HepG2 (cell line): Measurements from ENCODE around the gene FEM1B. TPM values are rescaled to one million over a fixed set of nuclear protein-coding genes. Genes with fewer than 3 reads are reported as not detected.

ENCODE experiments used
- ATAD3A ChIP-seq: sonication (generic); formaldehyde crosslinking; IDR thresholded peaks from 2 replicates; pipeline ENCODE4 v1.4.0; 2020; ENCODE audit warnings: missing genetic modification reagents
- ATF2 ChIP-seq: sonication (generic); formaldehyde crosslinking; IDR thresholded peaks from 2 replicates; pipeline ENCODE4 v1.4.0; 2020; ENCODE audit warnings: missing genetic modification reagents
- ATF6 ChIP-seq: sonication (generic); formaldehyde crosslinking; conservative IDR thresholded peaks from 2 replicates; pipeline ENCODE4 v1.4.0; 2020; ENCODE audit warnings: missing genetic modification reagents
- BRCA1 ChIP-seq: sonication (generic); formaldehyde crosslinking; IDR thresholded peaks from 2 replicates; pipeline ENCODE4 v1.4.0; 2020; ENCODE audit warnings: missing genetic modification reagents
- CHD4 ChIP-seq: fragments of 200-600 bp; sonication (generic); IDR thresholded peaks from 2 replicates; pipeline ENCODE4 v1.7.0; 2017; ENCODE audit warnings: mild to moderate bottlenecking, low read length, borderline replicate concordance
- EED ChIP-seq: sonication (generic); formaldehyde crosslinking; IDR thresholded peaks from 2 replicates; pipeline ENCODE4 v1.5.0; 2020; ENCODE audit warnings: mild to moderate bottlenecking, missing genetic modification reagents
- HDAC1 ChIP-seq: sonication (generic); formaldehyde crosslinking; IDR thresholded peaks from 2 replicates; pipeline ENCODE4 v1.5.1; 2020; ENCODE audit warnings: mild to moderate bottlenecking, missing genetic modification reagents
- HMG20A ChIP-seq: IDR thresholded peaks from 2 replicates; pipeline ENCODE4 v1.6.1; 2016; ENCODE audit warnings: borderline replicate concordance
- HNF1B ChIP-seq: sonication (generic); formaldehyde crosslinking; IDR thresholded peaks from 2 replicates; pipeline ENCODE4 v1.5.1; 2020; ENCODE audit warnings: mild to moderate bottlenecking, moderate library complexity, missing genetic modification reagents
- HNF4A ChIP-seq: sonication (generic); formaldehyde crosslinking; IDR thresholded peaks from 2 replicates; pipeline ENCODE4 v1.4.0; 2020; ENCODE audit warnings: missing genetic modification reagents
- IRF2 ChIP-seq: IDR thresholded peaks from 2 replicates; pipeline ENCODE4 v1.6.1; 2018; ENCODE audit warnings: missing genetic modification reagents, missing compliant biosample characterization
- NCOA5 ChIP-seq: sonication (generic); formaldehyde crosslinking; IDR thresholded peaks from 2 replicates; pipeline ENCODE4 v1.4.0; 2020; ENCODE audit warnings: missing genetic modification reagents
- NFYB ChIP-seq: sonication (generic); formaldehyde crosslinking; IDR thresholded peaks from 2 replicates; pipeline ENCODE4 v1.4.0; 2020; ENCODE audit warnings: missing genetic modification reagents
- RORA ChIP-seq: sonication (generic); formaldehyde crosslinking; IDR thresholded peaks from 2 replicates; pipeline ENCODE4 v1.5.0; 2020; ENCODE audit warnings: mild to moderate bottlenecking, missing genetic modification reagents, moderate library complexity
- SKI ChIP-seq: fragments of 450-650 bp; IDR thresholded peaks from one replicate; pipeline ENCODE4 v1.6.1; 2018; ENCODE audit warnings: mild to moderate bottlenecking; ENCODE audit not compliant: partially characterized antibody
- TCF7 ChIP-seq: sonication (generic); IDR thresholded peaks from 2 replicates; pipeline ENCODE4 v1.6.1; 2016; ENCODE audit warnings: antibody characterized with exemption, low read depth
- TGIF2 ChIP-seq: IDR thresholded peaks from 2 replicates; pipeline ENCODE4 v1.6.1; 2016; ENCODE audit warnings: control low read depth, missing compliant biosample characterization
- THAP8 ChIP-seq: sonication (generic); formaldehyde crosslinking; IDR thresholded peaks from 2 replicates; pipeline ENCODE4 v1.5.1; 2020; ENCODE audit warnings: missing genetic modification reagents, mild to moderate bottlenecking, borderline replicate concordance
- ZNF138 ChIP-seq: sonication (generic); formaldehyde crosslinking; IDR thresholded peaks from 2 replicates; pipeline ENCODE4 v1.5.0; 2020; ENCODE audit warnings: mild to moderate bottlenecking, low read depth, missing genetic modification reagents
- ZNF232 ChIP-seq: sonication (generic); formaldehyde crosslinking; IDR thresholded peaks from 2 replicates; pipeline ENCODE4 v1.4.0; 2020; ENCODE audit warnings: missing genetic modification reagents, borderline replicate concordance
- ZNF296 ChIP-seq: sonication (generic); formaldehyde crosslinking; conservative IDR thresholded peaks from 2 replicates; pipeline ENCODE4 v1.5.0; 2020; ENCODE audit warnings: mild to moderate bottlenecking, missing genetic modification reagents
- ZNF44 ChIP-seq: sonication (generic); formaldehyde crosslinking; IDR thresholded peaks from 2 replicates; pipeline ENCODE4 v1.5.1; 2020; ENCODE audit warnings: mild to moderate bottlenecking, missing genetic modification reagents
- ZNF446 ChIP-seq: sonication (generic); formaldehyde crosslinking; IDR thresholded peaks from 2 replicates; pipeline ENCODE4 v1.5.0; 2020; ENCODE audit warnings: mild to moderate bottlenecking, missing genetic modification reagents
- ZNF557 ChIP-seq: sonication (generic); formaldehyde crosslinking; IDR thresholded peaks from 2 replicates; pipeline ENCODE4 v1.4.0; 2020; ENCODE audit warnings: missing genetic modification reagents
- ZNF703 ChIP-seq: sonication (generic); formaldehyde crosslinking; IDR thresholded peaks from 2 replicates; pipeline ENCODE4 v1.5.1; 2020; ENCODE audit warnings: missing genetic modification reagents, mild to moderate bottlenecking, moderate library complexity, borderline replicate concordance
- ZNF792 ChIP-seq: IDR thresholded peaks from 2 replicates; pipeline ENCODE4 v1.6.1; 2016
- ZNF883 ChIP-seq: sonication (generic); formaldehyde crosslinking; IDR thresholded peaks from 2 replicates; pipeline ENCODE4 v1.5.1; 2020; ENCODE audit warnings: mild to moderate bottlenecking, missing genetic modification reagents; ENCODE audit errors: not compliant biosample characterization
- polyA plus RNA-seq, 8 experiments: library from polyadenylated mRNA; depleted of rRNA in 3 of 8; stranded (reverse) in 7 of 8; unstranded in 1 of 8; fragments of >200 nt; fragmentation: Illumina TruSeq in 4 of 8; extraction: Trizol in 4 of 8; gene quantifications; 2 replicates each; pipeline versions ENCODE4 v1.2.1 to v1.2.3, GENCODE V29; 2011 to 2016; ENCODE audit warnings: low read depth in 4 of 8, missing spikeins in 1 of 8, mixed read lengths in 1 of 8; ENCODE audit not compliant: insufficient read depth in 1 of 8
- total RNA-seq, 5 experiments: library from RNA; depleted of rRNA; stranded (reverse); fragments of >200 nt; fragmentation: Illumina TruSeq; extraction: Trizol; gene quantifications; 2 replicates each; pipeline ENCODE4 v1.2.3, GENCODE V29; 2016; ENCODE audit warnings: low read depth in 1 of 5

The FEM1B gene
- total and polyA plus RNA-seq, 2 of the 13 experiments (the other 11 are each of a cell fraction or from before 2014, with no cell fraction given) = 38.1 to 40.0 TPM

- TF ChIP-seq THAP8 (CRISPR knock-in tag) = no peak
- TF ChIP-seq ZNF792 = no peak
- TF ChIP-seq ZNF703 (CRISPR knock-in tag) = no peak
- TF ChIP-seq RORA = no peak
- TF ChIP-seq ZNF296 = no peak
- no peak for TF ChIP-seq ZNF883 (CRISPR knock-in tag)
- TF ChIP-seq ATF6 = no peak
- TF ChIP-seq ZNF557 = no peak
- TF ChIP-seq ZNF446 (CRISPR knock-in tag) = peak; percentile 49; the same call in 1 of the 2 replicates
- peak; percentile 76 for TF ChIP-seq HMG20A (CRISPR knock-in tag)
- peak; percentile 44; the same call in 1 of the 2 replicates for TF ChIP-seq TCF7
- no peak for TF ChIP-seq ZNF138
- TF ChIP-seq ATAD3A (CRISPR knock-in tag) = no peak
- no peak for TF ChIP-seq BRCA1
- peak; percentile 46; the same call in 1 of the 2 replicates for TF ChIP-seq ATF2 (CRISPR knock-in tag)
- peak; percentile 98 for TF ChIP-seq HNF4A
- no peak for TF ChIP-seq SKI
- TF ChIP-seq ZNF232 (CRISPR knock-in tag) = no peak
- TF ChIP-seq EED (CRISPR knock-in tag) = no peak
- TF ChIP-seq ZNF44 (CRISPR knock-in tag) = no peak
- TF ChIP-seq NFYB (CRISPR knock-in tag) = peak; percentile 68
- TF ChIP-seq CHD4 = no peak; the same call in 1 of the 2 replicates
- no peak for TF ChIP-seq TGIF2 (CRISPR knock-in tag)
- TF ChIP-seq IRF2 (CRISPR knock-in tag) = peak; percentile 69; the same call in 1 of the 2 replicates
- TF ChIP-seq HNF1B = no peak
- peak; percentile 58 for TF ChIP-seq HDAC1 (CRISPR knock-in tag)
- TF ChIP-seq NCOA5 (CRISPR knock-in tag) = no peak
These were observed 22.8 kb downstream of the FEM1B start (continued) for GRCh38 chr15:68300115-68300940.
